OCI-LY1 (cell line): ENCODE data around the gene ABCA9.
"Not testable (repeated sequence)": the region's sequence is repeated elsewhere in the genome, so short reads cannot be mapped to it uniquely, and the experiment has no call there.

Experiments
- CTCF ChIP-seq: fragments of 200-600 bp; sonication (generic), shearing (Covaris generic); IDR thresholded peaks from 2 replicates; pipeline ENCODE4 v1.5.1; 2017; ENCODE audit warnings: mild to moderate bottlenecking, antibody characterized with exemption, low read length, moderate library complexity, mixed read lengths
- EZH2 ChIP-seq: fragments of 200-600 bp; sonication (generic), shearing (Covaris generic); IDR thresholded peaks from 2 replicates; pipeline ENCODE4 v1.8.0; 2017; ENCODE audit warnings: borderline replicate concordance, mixed run types, mild to moderate bottlenecking, antibody characterized with exemption, low read length, moderate library complexity, mixed read lengths

GRCh38 chr17:68999743-69000142, 61.0 kb downstream of the ABCA9 start:
- not testable (repeated sequence) for TF ChIP-seq CTCF, EZH2
